Stomach (tissue), 9 donors: ENCODE measurements around the gene ZNF473. TPM values are rescaled to one million over a fixed set of nuclear protein-coding genes. Genes with fewer than 3 reads are reported as not detected.
A peak's percentile ranks its signal among the peaks of the same experiment; 100 is the strongest.
"Not testable (repeated sequence)": the region's sequence is repeated elsewhere in the genome, so short reads cannot be mapped to it uniquely, and the experiment has no call there.

Experiments used
- DNase-seq, 2 donors: peaks; one replicate each; pipeline versions ENCODE4 v3.0.0 to v3.0.0-alpha.2; 2013 to 2019
- H3K27ac ChIP-seq, 5 donors: fragments of 200-600 bp in 4 of 5; sonication (generic) in 4 of 5; one replicate each; pipeline ENCODE4 v1.5.1; 2013 to 2019; ENCODE audit warnings: mild to moderate bottlenecking in 1 of 5, moderate library complexity in 1 of 5
- H3K27me3 ChIP-seq, 3 donors: fragments of 200-600 bp; sonication (generic); one replicate each; pipeline ENCODE4 v1.5.1; 2017 to 2019; ENCODE audit warnings: mixed run types in 1 of 3
- H3K36me3 ChIP-seq, 4 donors: fragments of 200-600 bp; sonication (generic); 1 replicate in 3 of 4; 2 replicates in 1 of 4; pipeline ENCODE4 v1.5.1; 2016 to 2019
- H3K4me1 ChIP-seq, 4 donors: fragments of 200-600 bp; sonication (generic); one replicate each; pipeline ENCODE4 v1.5.1; 2016 to 2019
- H3K4me3 ChIP-seq, 4 donors: fragments of 200-600 bp; sonication (generic) in 3 of 4; one replicate each; pipeline ENCODE4 v1.5.1; 2016 to 2019; ENCODE audit warnings: mild to moderate bottlenecking in 1 of 4
- H3K9me3 ChIP-seq, 4 donors: fragments of 200-600 bp; sonication (generic); one replicate each; pipeline ENCODE4 v1.5.1; 2016 to 2019
- WGBS, 5 donors: extraction: QIAGEN DNeasy Blood & Tissue Kit in 3 of 5; methylation state at CpG; one replicate each; pipeline versions ENCODE4 v1.1.5 to v1.1.7; 2013 to 2018; 5-methylcytosine and 5-hydroxymethylcytosine counted together
- intact Hi-C: fragments of 100-400 bp; cut with DNase I; formaldehyde crosslinking; loops from one replicate; pipeline ENCODE4 v1.15.1; 2023; ENCODE audit warnings: low total_unique reads
- polyA plus RNA-seq, 3 donors: library from polyadenylated mRNA; stranded (reverse); fragments of 200-250 nt; gene quantifications; one replicate each; pipeline ENCODE4 v1.2.3, GENCODE V29; 2013
- total RNA-seq, 5 donors: library from RNA; depleted of rRNA; stranded (reverse); fragments of >200 nt; gene quantifications; one replicate each; pipeline versions ENCODE4 v1.1.0 to v1.2.3, GENCODE V29; 2014 to 2016
- donor health status: healthy with polysubstance abuse.
- donor health status: Bipolar disorder and iron deficiency.
- donor health status: healthy.

Gene ZNF473
- total and polyA plus RNA-seq, 8 donors, result 0.58 to 28.0 (median 4.5) TPM

GRCh38 chr19:50090706-50091105, 64.9 kb downstream of the ZNF473 start:
- 46 to 62% (median 50%) methylated on average over 10 of the region's 10 CpGs for WGBS, 5 donors
- intact Hi-C loops, H3K27me3 ChIP-seq, H3K4me1 ChIP-seq, DNase-seq, H3K36me3 ChIP-seq, H3K27ac ChIP-seq, H3K4me3 ChIP-seq, H3K9me3 ChIP-seq: not testable (repeated sequence)

DNA sequence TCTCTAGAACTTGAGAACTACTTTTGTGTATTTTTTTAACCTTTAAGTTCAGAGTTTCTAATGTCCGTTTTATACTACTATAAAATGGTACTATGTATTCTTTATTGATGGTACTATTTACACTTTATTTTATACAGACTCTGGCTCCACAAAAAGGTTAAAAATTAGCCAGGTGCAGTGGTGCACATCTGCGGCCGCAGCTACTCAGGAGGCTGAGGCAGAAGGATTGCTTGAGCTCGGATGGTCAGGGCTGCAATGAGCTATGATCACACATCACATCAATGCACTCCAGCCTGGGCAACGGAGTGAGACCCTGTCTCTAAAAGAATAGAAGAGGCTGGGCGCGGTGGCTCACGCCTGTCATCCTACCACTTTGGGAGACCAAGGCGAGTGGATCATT, 66.0 kb downstream of the ZNF473 start:
- intact Hi-C loops, H3K27me3 ChIP-seq, H3K4me3 ChIP-seq, H3K27ac ChIP-seq, H3K36me3 ChIP-seq, H3K9me3 ChIP-seq, H3K4me1 ChIP-seq: not testable (repeated sequence)
- peak in 1 of 2 donors; percentile 25 for DNase-seq
- WGBS, 5 donors, result 77 to 84% (median 82%) methylated on average over 3 to 5 of the region's 9 CpGs

DNA sequence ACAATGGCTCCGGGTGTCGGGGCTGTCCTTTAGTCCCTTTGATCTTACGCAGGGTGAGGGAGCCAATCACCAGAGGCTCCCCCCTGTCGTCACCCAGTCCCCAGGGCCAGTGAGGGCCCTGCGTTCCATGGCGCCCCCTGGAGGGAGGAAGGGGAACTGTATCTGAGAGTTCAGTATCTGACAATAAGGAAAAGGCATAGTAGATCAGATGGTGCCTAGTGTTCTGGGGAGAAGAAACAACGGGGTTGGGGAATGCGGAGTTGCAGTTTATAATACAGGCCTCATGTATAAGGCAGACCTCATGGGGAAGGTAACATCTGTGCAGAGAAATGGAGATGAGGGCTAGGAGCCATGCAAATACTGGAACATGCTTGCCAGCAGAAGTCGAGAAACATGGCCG, 66.8 kb downstream of the ZNF473 start:
- H3K9me3 ChIP-seq, H3K4me3 ChIP-seq, intact Hi-C loops, H3K27me3 ChIP-seq, DNase-seq, H3K27ac ChIP-seq, H3K36me3 ChIP-seq, H3K4me1 ChIP-seq: not testable (repeated sequence)
- WGBS, 5 donors, result no CpG with 5 or more reads among the region's 10 CpGs

DNA sequence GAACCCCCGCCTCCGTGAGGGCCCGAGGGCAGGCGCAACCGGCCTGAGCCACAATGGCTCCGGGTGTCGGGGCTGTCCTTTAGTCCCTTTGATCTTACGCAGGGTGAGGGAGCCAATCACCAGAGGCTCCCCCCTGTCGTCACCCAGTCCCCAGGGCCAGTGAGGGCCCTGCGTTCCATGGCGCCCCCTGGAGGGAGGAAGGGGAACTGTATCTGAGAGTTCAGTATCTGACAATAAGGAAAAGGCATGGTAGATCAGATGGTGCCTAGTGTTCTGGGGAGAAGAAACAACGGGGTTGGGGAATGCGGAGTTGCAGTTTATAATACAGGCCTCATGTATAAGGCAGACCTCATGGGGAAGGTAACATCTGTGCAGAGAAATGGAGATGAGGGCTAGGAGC, 72.1 kb downstream of the ZNF473 start:
- H3K27me3 ChIP-seq, H3K4me3 ChIP-seq, H3K9me3 ChIP-seq, H3K4me1 ChIP-seq, H3K36me3 ChIP-seq, intact Hi-C loops, H3K27ac ChIP-seq, DNase-seq: not testable (repeated sequence)
- WGBS, 5 donors, result no CpG with 5 or more reads among the region's 13 CpGs

GRCh38 chr19:50098892-50099291, 73.1 kb downstream of the ZNF473 start:
- intact Hi-C loops, result not testable (repeated sequence)

DNA sequence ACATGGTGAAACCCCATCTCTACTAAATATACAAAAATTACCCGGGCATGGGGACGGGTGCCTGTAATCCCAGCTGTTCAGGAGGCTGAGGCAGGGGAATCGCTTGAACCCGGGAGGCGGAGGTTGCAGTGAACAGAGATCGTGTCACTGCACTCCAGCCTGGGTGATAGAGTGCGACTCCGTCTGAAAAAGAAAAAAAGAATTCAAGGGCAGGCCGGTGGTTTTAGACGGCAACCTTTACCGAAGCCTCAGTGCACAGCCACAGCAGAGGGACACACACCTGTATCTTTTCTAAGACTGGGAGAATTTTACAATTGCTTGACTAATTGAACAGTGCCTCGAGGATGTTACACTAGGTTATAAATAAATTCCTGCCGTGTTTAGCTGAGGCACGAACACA, 73.9 kb downstream of the ZNF473 start:
- intact Hi-C loops, DNase-seq, H3K4me3 ChIP-seq, H3K27ac ChIP-seq, H3K27me3 ChIP-seq, H3K4me1 ChIP-seq, H3K9me3 ChIP-seq, H3K36me3 ChIP-seq: not testable (repeated sequence)
- 89 to 90% (median 89%) methylated on average over 7 to 9 of the region's 14 CpGs for WGBS, 5 donors

More at GRCh38 chr19:50098892-50099291, 73.1 kb downstream of the ZNF473 start:
- H3K9me3 ChIP-seq, H3K27ac ChIP-seq, H3K27me3 ChIP-seq, H3K4me1 ChIP-seq, H3K36me3 ChIP-seq, H3K4me3 ChIP-seq: not testable (repeated sequence)
- DNase-seq, result peak in 1 of 2 donors; percentile 50
- 60 to 78% (median 76%) methylated on average over 10 to 14 of the region's 14 CpGs for WGBS, 5 donors

DNA sequence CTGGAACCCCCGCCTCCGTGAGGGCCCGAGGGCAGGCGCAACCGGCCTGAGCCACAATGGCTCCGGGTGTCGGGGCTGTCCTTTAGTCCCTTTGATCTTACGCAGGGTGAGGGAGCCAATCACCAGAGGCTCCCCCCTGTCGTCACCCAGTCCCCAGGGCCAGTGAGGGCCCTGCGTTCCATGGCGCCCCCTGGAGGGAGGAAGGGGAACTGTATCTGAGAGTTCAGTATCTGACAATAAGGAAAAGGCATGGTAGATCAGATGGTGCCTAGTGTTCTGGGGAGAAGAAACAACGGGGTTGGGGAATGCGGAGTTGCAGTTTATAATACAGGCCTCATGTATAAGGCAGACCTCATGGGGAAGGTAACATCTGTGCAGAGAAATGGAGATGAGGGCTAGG, 75.1 kb downstream of the ZNF473 start:
- H3K4me3 ChIP-seq, H3K27me3 ChIP-seq, H3K27ac ChIP-seq, H3K4me1 ChIP-seq, DNase-seq, intact Hi-C loops, H3K36me3 ChIP-seq, H3K9me3 ChIP-seq: not testable (repeated sequence)
- WGBS, 5 donors, result no CpG with 5 or more reads among the region's 13 CpGs

Other genes with a start within 250 kb of the ZNF473 start
- 10 to 100 TPM in 3 of 5 donors, 1 to 10 TPM in 2; 1.2 to 37.4 (median 10.5) TPM for gene FUZ, start 212.7 kb upstream of the ZNF473 start, total RNA-seq
- 10 to 100 TPM; 15.1 to 17.6 (median 15.9) TPM for gene FUZ, start 212.7 kb upstream of the ZNF473 start, polyA plus RNA-seq
- 100 to 1,000 TPM in 3 of 5 donors, 10 to 100 TPM in 2; 18.0 to 387 (median 178) TPM for gene MED25, start 207.7 kb upstream of the ZNF473 start, total RNA-seq
- gene MED25, start 207.7 kb upstream of the ZNF473 start, polyA plus RNA-seq, result 10 to 100 TPM; 46.6 to 59.8 (median 55.3) TPM
- 100 to 1,000 TPM in 3 of 5 donors, 10 to 100 TPM in 2; 45.0 to 186 (median 102) TPM for gene PTOV1, start 174.8 kb upstream of the ZNF473 start, total RNA-seq
- 100 to 1,000 TPM; 117 to 131 (median 118) TPM for gene PTOV1, start 174.8 kb upstream of the ZNF473 start, polyA plus RNA-seq
- 100 to 1,000 TPM in 3 of 5 donors, 10 to 100 TPM in 2; 30.3 to 208 (median 115) TPM for gene PNKP, start 158.4 kb upstream of the ZNF473 start, total RNA-seq
- gene PNKP, start 158.4 kb upstream of the ZNF473 start, polyA plus RNA-seq, result 10 to 100 TPM; 38.9 to 69.7 (median 39.7) TPM
- gene AKT1S1, start 148.7 kb upstream of the ZNF473 start, total RNA-seq, result 10 to 100 TPM in 4 of 5 donors, 1 to 10 TPM in 1; 3.5 to 63.7 (median 10.7) TPM
- 10 to 100 TPM; 35.5 to 41.0 (median 38.3) TPM for gene AKT1S1, start 148.7 kb upstream of the ZNF473 start, polyA plus RNA-seq
- 10 to 100 TPM; 10.5 to 77.1 (median 42.4) TPM for gene TBC1D17, start 148.3 kb upstream of the ZNF473 start, total RNA-seq
- 10 to 100 TPM; 33.5 to 33.6 (median 33.6) TPM for gene TBC1D17, start 148.3 kb upstream of the ZNF473 start, polyA plus RNA-seq
- gene IL4I1, start 129.1 kb upstream of the ZNF473 start, total RNA-seq, result under 1 TPM in 3 of 5 donors, not detected in 2; 0.45 to 0.73 (median 0.58) TPM
- 1 to 10 TPM in 1 of 3 donors, under 1 TPM in 2; 0.56 to 1.1 (median 0.76) TPM for gene IL4I1, start 129.1 kb upstream of the ZNF473 start, polyA plus RNA-seq
- 10 to 100 TPM in 1 of 5 donors, 1 to 10 TPM in 4; 2.2 to 13.9 (median 5.1) TPM for gene ATF5, start 96.8 kb upstream of the ZNF473 start, total RNA-seq
- gene ATF5, start 96.8 kb upstream of the ZNF473 start, polyA plus RNA-seq, result 10 to 100 TPM; 20.0 to 40.3 (median 20.5) TPM
- 10 to 100 TPM in 3 of 5 donors, 1 to 10 TPM in 2; 5.3 to 58.0 (median 14.5) TPM for gene NUP62, start 96.5 kb upstream of the ZNF473 start, total RNA-seq
- 10 to 100 TPM; 13.7 to 17.0 (median 15.9) TPM for gene NUP62, start 96.5 kb upstream of the ZNF473 start, polyA plus RNA-seq
- gene SIGLEC11, start 64.8 kb upstream of the ZNF473 start, total RNA-seq, result 100 to 1,000 TPM in 1 of 5 donors, 10 to 100 TPM in 3, under 1 TPM in 1; 0.29 to 103 (median 35.1) TPM
- gene SIGLEC11, start 64.8 kb upstream of the ZNF473 start, polyA plus RNA-seq, result 10 to 100 TPM in 2 of 3 donors, 1 to 10 TPM in 1; 5.8 to 41.0 (median 34.2) TPM
- gene VRK3, start 633 bp upstream of the ZNF473 start, total RNA-seq, result 10 to 100 TPM in 4 of 5 donors, 1 to 10 TPM in 1; 3.5 to 39.7 (median 24.5) TPM
- gene VRK3, start 633 bp upstream of the ZNF473 start, polyA plus RNA-seq, result 10 to 100 TPM; 16.1 to 34.1 (median 18.7) TPM
- not detected for gene IZUMO2, start 137.3 kb downstream of the ZNF473 start, total RNA-seq
- not detected for gene IZUMO2, start 137.3 kb downstream of the ZNF473 start, polyA plus RNA-seq
- 100 to 1,000 TPM in 1 of 5 donors, 10 to 100 TPM in 4; 21.6 to 392 (median 62.5) TPM for gene MYH14, start 177.6 kb downstream of the ZNF473 start, total RNA-seq
- gene MYH14, start 177.6 kb downstream of the ZNF473 start, polyA plus RNA-seq, result 10 to 100 TPM; 23.7 to 54.2 (median 27.9) TPM